Transverse colon (tissue), 4 donors: ENCODE data around the gene MSANTD3.
"Not testable (repeated sequence)": the region's sequence is repeated elsewhere in the genome, so short reads cannot be mapped to it uniquely, and the experiment has no call there.

Experiments
- CTCF ChIP-seq, 5 experiments: fragments of 200-600 bp in 3 of 5; fragments of 450-650 bp in 2 of 5; sonication (generic) in 3 of 5; IDR thresholded peaks; 1 replicate in 2 of 5; 2 replicates in 3 of 5; pipeline ENCODE4 v1.5.1; 2016 to 2017; ENCODE audit warnings: antibody characterized with exemption in 5 of 5, inconsistent platforms in 3 of 5, mild to moderate bottlenecking in 2 of 5, moderate library complexity in 1 of 5
- EP300 ChIP-seq: sonication (generic); formaldehyde crosslinking; IDR thresholded peaks from one replicate; pipeline ENCODE4 v1.6.1; 2017; ENCODE audit warnings: antibody characterized with exemption, low read depth
- POLR2A ChIP-seq: fragments of 450-650 bp; IDR thresholded peaks from one replicate; pipeline ENCODE4 v1.6.1; 2016; ENCODE audit warnings: antibody characterized with exemption, mild to moderate bottlenecking, moderate library complexity
- POLR2AphosphoS5 ChIP-seq, 3 donors: sonication (generic); formaldehyde crosslinking; IDR thresholded peaks; one replicate each; pipeline ENCODE4 v1.6.1; 2016; ENCODE audit warnings: antibody characterized with exemption in 3 of 3

GRCh38 chr9:100392989-100393388 is 34.0 kb upstream of the MSANTD3 start:
- not testable (repeated sequence) for TF ChIP-seq CTCF (IDR thresholded peaks at IDR 0.05); POLR2AphosphoS5 (IDR thresholded peaks at IDR 0.05); EP300; POLR2A
